ENCODE data around the gene ERCC1. TPM values are rescaled to one million over a fixed set of nuclear protein-coding genes. Genes with fewer than 3 reads are reported as not detected.

Gene ERCC1
- total RNA-seq, 4 donors from 2014 or later, result 38.8 to 42.6 (median 40.0) TPM

DNA sequence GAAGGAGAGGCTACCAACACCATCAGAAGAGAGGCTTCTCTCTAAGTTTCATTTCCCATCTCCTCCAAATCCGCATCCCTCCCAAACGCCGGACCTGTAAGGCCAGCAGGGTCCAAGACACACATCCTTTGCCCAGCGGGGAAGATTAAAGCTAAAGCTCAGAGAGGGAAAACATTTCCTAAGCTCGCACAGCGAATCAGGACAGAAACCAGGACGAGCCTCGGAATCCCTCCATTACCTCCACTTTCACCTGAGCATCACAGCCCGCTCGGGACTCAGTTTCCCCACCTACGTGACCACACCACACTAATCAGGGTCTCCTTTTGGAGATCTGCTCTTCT lies 43.4 kb upstream of the ERCC1 start:
- TF ChIP-seq POLR2A (IDR thresholded peaks at IDR 0.05) (no peak), CTCF (IDR thresholded peaks at IDR 0.05) (no peak), POLR2AphosphoS5 (IDR thresholded peaks at IDR 0.05) (no peak), EP300 (IDR thresholded peaks at IDR 0.05; ENCODE audit: low read depth) (no peak)
- H3K9me3 ChIP-seq, result no peaks in the 10 kb centered on the region
- H3K4me3 ChIP-seq, result peak overlapping the region; percentile 27 to 78 (median 54)
- H3K27me3 ChIP-seq, result peaks cover 7% of the 10 kb centered on the region
- no peak for DNase-seq
- in situ Hi-C loops (cut with MboI; ENCODE audit: low pct_ligation_motif_present in 1 of 4, low pct_unique_long_range_greater_than_20kb in 1 of 4, low sequenced_read_pairs in 3 of 4), result no loop called here
- peak overlapping the region; percentile 92 to 98 (median 96) for H3K27ac ChIP-seq
- peaks cover 19 to 28% (median 22%) of the 10 kb centered on the region in 4 donors for H3K4me1 ChIP-seq
- WGBS, 2 donors (ENCODE audit: low coverage in 1 of 2), result 0 to 1% methylated on average over 6 to 11 of the region's 11 CpGs
- no peaks in the 10 kb centered on the region for H3K36me3 ChIP-seq
- intact Hi-C loops (cut with DNase I; ENCODE audit: low total_unique reads), result no loop called here

- Histone ChIP-seq H3K4me1 (peaks cover 16 to 20% (median 18%) of the 10 kb centered on the region in 4 donors), H3K4me3 (no peak overlapping the region), H3K27ac (no peak overlapping the region), H3K9me3 (no peaks in the 10 kb centered on the region), H3K36me3 (no peaks in the 10 kb centered on the region), H3K27me3 (no peaks in the 10 kb centered on the region)
- intact Hi-C loops (cut with DNase I; ENCODE audit: low total_unique reads) (no loop called here), in situ Hi-C loops (cut with MboI; ENCODE audit: low pct_ligation_motif_present in 1 of 4, low pct_unique_long_range_greater_than_20kb in 1 of 4, low sequenced_read_pairs in 3 of 4) (no loop called here)
- WGBS, 2 donors (ENCODE audit: low coverage in 1 of 2), result 53% methylated on average over 8 of the region's 8 CpGs; no CpG with 5 or more reads in 1 of the 2 donors
- TF ChIP-seq POLR2A (IDR thresholded peaks at IDR 0.05), result no peak
- no peak for DNase-seq
These were observed 41.2 kb upstream of the ERCC1 start for GRCh38 chr19:45464852-45465441.

DNA sequence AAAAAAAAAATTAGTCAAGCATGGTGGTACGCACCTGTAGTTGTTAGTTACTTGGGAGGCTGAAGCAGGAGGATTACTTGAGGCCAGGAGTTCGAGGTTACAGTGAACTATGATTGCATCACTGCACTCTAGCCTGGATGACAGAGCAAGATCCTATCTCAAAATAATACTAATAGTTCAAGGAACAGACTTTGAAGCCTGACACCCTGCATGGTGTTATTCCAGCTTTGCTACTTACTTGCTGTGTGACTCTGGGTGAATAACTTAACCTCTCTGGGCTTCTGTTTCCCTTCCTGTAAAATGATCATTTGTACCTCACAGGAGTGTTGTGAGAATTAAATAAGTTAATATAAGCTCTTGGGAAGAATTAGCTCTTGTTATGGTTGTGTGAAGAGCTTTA lies 40.6 kb upstream of the ERCC1 start:
- intact Hi-C loops (cut with DNase I; ENCODE audit: low total_unique reads) (no loop called here), in situ Hi-C loops (cut with MboI; ENCODE audit: low pct_ligation_motif_present in 1 of 4, low pct_unique_long_range_greater_than_20kb in 1 of 4, low sequenced_read_pairs in 3 of 4) (no loop called here)
- H3K27me3 ChIP-seq, result no peaks in the 10 kb centered on the region
- no peak overlapping the region for H3K27ac ChIP-seq
- H3K4me1 ChIP-seq, result peaks cover 15 to 17% (median 16%) of the 10 kb centered on the region in 4 donors
- WGBS, 2 donors (ENCODE audit: low coverage in 1 of 2), result 79 to 82% methylated on average over 2 of the region's 2 CpGs
- DNase-seq, result no peak
- H3K4me3 ChIP-seq, result no peak overlapping the region
- H3K36me3 ChIP-seq, result no peaks in the 10 kb centered on the region
- TF ChIP-seq POLR2AphosphoS5 (IDR thresholded peaks at IDR 0.05), result no peak
- no peak for TF ChIP-seq EP300 (IDR thresholded peaks at IDR 0.05; ENCODE audit: low read depth)
- TF ChIP-seq POLR2A (IDR thresholded peaks at IDR 0.05), result no peak
- H3K9me3 ChIP-seq, result no peaks in the 10 kb centered on the region

DNA sequence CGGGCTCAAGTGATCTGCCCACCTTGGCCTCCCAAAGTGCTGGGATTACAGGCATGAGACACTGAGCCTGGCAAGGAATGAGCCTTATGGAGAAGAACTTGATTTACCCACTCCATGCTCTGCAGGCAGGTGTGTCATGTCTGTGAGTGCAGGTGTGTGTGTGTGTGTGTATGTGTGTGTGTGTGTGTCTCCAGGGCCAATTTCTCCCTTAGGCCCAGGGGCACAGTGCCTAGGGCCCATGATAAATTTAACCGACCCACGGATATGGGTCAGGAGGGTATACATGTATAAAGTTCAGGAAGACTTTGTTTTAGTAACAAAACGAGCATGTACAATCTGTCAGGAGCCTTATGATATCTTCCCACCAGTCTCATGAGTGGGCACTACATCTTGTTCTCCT lies 39.5 kb upstream of the ERCC1 start:
- no peaks in the 10 kb centered on the region for H3K9me3 ChIP-seq
- H3K4me1 ChIP-seq, result peaks cover 9 to 12% (median 9%) of the 10 kb centered on the region in 4 donors
- intact Hi-C loops (cut with DNase I; ENCODE audit: low total_unique reads), result no loop called here
- no peak for DNase-seq
- no peak overlapping the region for H3K27ac ChIP-seq
- no peaks in the 10 kb centered on the region for H3K36me3 ChIP-seq
- in situ Hi-C loops (cut with MboI; ENCODE audit: low pct_ligation_motif_present in 1 of 4, low pct_unique_long_range_greater_than_20kb in 1 of 4, low sequenced_read_pairs in 3 of 4), result no loop called here
- 64 to 80% methylated on average over 2 to 4 of the region's 4 CpGs for WGBS, 2 donors (ENCODE audit: low coverage in 1 of 2)
- TF ChIP-seq EP300 (IDR thresholded peaks at IDR 0.05; ENCODE audit: low read depth) (no peak), POLR2A (IDR thresholded peaks at IDR 0.05) (no peak), POLR2AphosphoS5 (IDR thresholded peaks at IDR 0.05) (no peak), CTCF (IDR thresholded peaks at IDR 0.05) (no peak)
- H3K4me3 ChIP-seq, result no peak overlapping the region
- H3K27me3 ChIP-seq, result no peaks in the 10 kb centered on the region

GRCh38 chr19:45462174-45462573 lies 38.5 kb upstream of the ERCC1 start:
- 45 to 73% methylated on average over 3 to 4 of the region's 4 CpGs for WGBS, 2 donors (ENCODE audit: low coverage in 1 of 2)
- intact Hi-C loops (cut with DNase I; ENCODE audit: low total_unique reads) (no loop called here), in situ Hi-C loops (cut with MboI; ENCODE audit: low pct_ligation_motif_present in 1 of 4, low pct_unique_long_range_greater_than_20kb in 1 of 4, low sequenced_read_pairs in 3 of 4) (no loop called here)
- DNase-seq, result no peak
- no peak for TF ChIP-seq POLR2AphosphoS5 (IDR thresholded peaks at IDR 0.05)
- Histone ChIP-seq H3K36me3 (no peaks in the 10 kb centered on the region), H3K9me3 (no peaks in the 10 kb centered on the region), H3K4me3 (no peak overlapping the region), H3K27me3 (no peaks in the 10 kb centered on the region), H3K4me1 (peaks cover 3 to 5% (median 3%) of the 10 kb centered on the region in 4 donors), H3K27ac (no peak overlapping the region)

All from transverse colon (tissue), 4 donors.